ENCODE measurements around the gene MIER2.
A peak's percentile ranks its signal among the peaks of the same experiment; 100 is the strongest.

Gene MIER2

GRCh38 chr19:307793-308420 is 36.7 kb downstream of the MIER2 start:
- DNase-seq (ENCODE audit: low spot score) = no peak

- DNase-seq (ENCODE audit: low spot score) = no peak
Measured at GRCh38 chr19:307111-307531, 37.5 kb downstream of the MIER2 start.

- DNase-seq (ENCODE audit: low spot score) = no peak
Measured at GRCh38 chr19:306151-306900, 38.3 kb downstream of the MIER2 start.

- no peak for DNase-seq (ENCODE audit: low spot score)
Measured at GRCh38 chr19:305240-306150, 39.1 kb downstream of the MIER2 start.

GRCh38 chr19:296476-297225 is 47.9 kb downstream of the MIER2 start:
- no peak for DNase-seq (ENCODE audit: low spot score)

- DNase-seq (ENCODE audit: low spot score) = no peak
Measured at GRCh38 chr19:295687-296370, 48.8 kb downstream of the MIER2 start.

GRCh38 chr19:294946-295686 is 49.5 kb downstream of the MIER2 start:
- peak; percentile 88 for DNase-seq (ENCODE audit: low spot score)

- no peak for DNase-seq (ENCODE audit: low spot score)
Measured at GRCh38 chr19:294341-294945, 50.2 kb downstream of the MIER2 start.

GRCh38 chr19:293436-294110 is 51.0 kb downstream of the MIER2 start:
- DNase-seq (ENCODE audit: low spot score) = no peak

- DNase-seq (ENCODE audit: low spot score) = no peak
Measured at GRCh38 chr19:292951-293350, 51.6 kb downstream of the MIER2 start.

- DNase-seq (ENCODE audit: low spot score) = no peak
Measured at GRCh38 chr19:292281-292884, 52.2 kb downstream of the MIER2 start.

GRCh38 chr19:291561-292280 is 52.9 kb downstream of the MIER2 start:
- no peak for DNase-seq (ENCODE audit: low spot score)

- no peak for DNase-seq (ENCODE audit: low spot score)
Measured at GRCh38 chr19:291006-291521, 53.5 kb downstream of the MIER2 start, which contains the start of gene PLPP2. Gene PLPP2, minus strand, starts transcription at chr19:291403. Its CDS starts 67 bp downstream, at chr19:291336.

GRCh38 chr19:290372-291005 is 54.1 kb downstream of the MIER2 start:
- DNase-seq (ENCODE audit: low spot score) = peak; percentile 86

- DNase-seq (ENCODE audit: low spot score) = peak; percentile 79
Measured at GRCh38 chr19:289651-290371, 54.8 kb downstream of the MIER2 start.

- DNase-seq (ENCODE audit: low spot score) = peak; percentile 3
Measured at GRCh38 chr19:288911-289310, 55.7 kb downstream of the MIER2 start.

GRCh38 chr19:287381-287871 is 57.2 kb downstream of the MIER2 start:
- DNase-seq (ENCODE audit: low spot score) = peak; percentile 3
